Measurements from ENCODE around the gene SNX27. TPM values are rescaled to one million over a fixed set of nuclear protein-coding genes. Genes with fewer than 3 reads are reported as not detected.
A peak's percentile ranks its signal among the peaks of the same experiment; 100 is the strongest.

The SNX27 gene
- total and polyA plus RNA-seq, 2 experiments from 2014 or later: 40.6 to 59.7 TPM

- DNase-seq (ENCODE audit: low spot score): peak; percentile 70
- no peaks in the 10 kb centered on the region; the same call in 1 of the 2 replicates for H4K20me1 ChIP-seq (replicated peaks; ENCODE audit: insufficient read depth)
- 0 out of 2 replicates have a peak, but pooled peaks cover 7% of the 10 kb centered on the region for H3K36me3 ChIP-seq (ENCODE audit: insufficient read depth)
- no peaks in the 10 kb centered on the region for H3K79me2 ChIP-seq (replicated peaks; ENCODE audit: insufficient read depth)
- TF ChIP-seq ZNF114 (CRISPR knock-in tag; IDR thresholded peaks at IDR 0.05) (no peak), CREB1 (CRISPR knock-in tag; IDR thresholded peaks at IDR 0.05; ENCODE audit: low read depth) (no peak), CTCF (conservative IDR thresholded peaks at IDR 0.05; ENCODE audit: low read depth in 2 of 2) (peak; percentile 77 to 81)
- no peak overlapping the region for H2AFZ ChIP-seq
- no peak overlapping the region for H3K4me3 ChIP-seq
- Mint-ChIP-seq H3K9me3 (no peaks in the 10 kb centered on the region), H3K27ac (no peak overlapping the region), H3K36me3 (ENCODE audit: low read depth) (peaks cover 28% of the 10 kb centered on the region), H3K4me3 (no peak overlapping the region), H3K4me1 (no peaks in the 10 kb centered on the region; the same call in 2 of the 3 replicates), H3K27me3 (ENCODE audit: insufficient read depth, low read depth, poor library complexity) (peaks cover 2% of the 10 kb centered on the region)
- no peak overlapping the region for H3K27ac ChIP-seq (ENCODE audit: low read depth)
- peak; percentile 77 for ATAC-seq
- H3F3A ChIP-seq (replicated peaks; ENCODE audit: low read depth): no peaks in the 10 kb centered on the region
- no peaks in the 10 kb centered on the region for H3K27me3 ChIP-seq (ENCODE audit: insufficient read depth)
- H3K4me1 ChIP-seq (ENCODE audit: insufficient read depth): no peaks in the 10 kb centered on the region
- H3K4me2 ChIP-seq: no peak overlapping the region
- no peaks in the 10 kb centered on the region for H3K9me2 ChIP-seq (ENCODE audit: insufficient read depth)
These were observed 81.3 kb downstream of the SNX27 start for GRCh38 chr1:151693057-151693651.

GRCh38 chr1:151701515-151701914 lies 89.7 kb downstream of the SNX27 start:
- Mint-ChIP-seq H3K9me3 (no peaks in the 10 kb centered on the region), H3K4me3 (no peak overlapping the region), H3K4me1 (peaks cover 9% of the 10 kb centered on the region), H3K36me3 (ENCODE audit: low read depth) (peaks cover 11% of the 10 kb centered on the region; the same call in 2 of the 3 replicates), H3K27me3 (ENCODE audit: insufficient read depth, low read depth, poor library complexity) (peaks cover 5% of the 10 kb centered on the region), H3K27ac (no peak overlapping the region)
- H3K4me2 ChIP-seq: no peak overlapping the region
- ATAC-seq (no peak), DNase-seq (ENCODE audit: low spot score) (no peak)
- no peaks in the 10 kb centered on the region for H3K27me3 ChIP-seq (ENCODE audit: insufficient read depth)
- no peaks in the 10 kb centered on the region for H3K79me2 ChIP-seq (replicated peaks; ENCODE audit: insufficient read depth)
- no peaks in the 10 kb centered on the region; the same call in 1 of the 2 replicates for H3K4me1 ChIP-seq (ENCODE audit: insufficient read depth)
- H3K36me3 ChIP-seq (ENCODE audit: insufficient read depth): peaks cover 22% of the 10 kb centered on the region
- H2AFZ ChIP-seq: no peak overlapping the region
- no peaks in the 10 kb centered on the region for H3F3A ChIP-seq (replicated peaks; ENCODE audit: low read depth)
- no peak overlapping the region for H3K4me3 ChIP-seq
- no peaks in the 10 kb centered on the region for H3K9me2 ChIP-seq (ENCODE audit: insufficient read depth)
- H4K20me1 ChIP-seq (replicated peaks; ENCODE audit: insufficient read depth): no peaks in the 10 kb centered on the region; the same call in none of the 2 replicates
- H3K27ac ChIP-seq (ENCODE audit: low read depth): no peak overlapping the region
- TF ChIP-seq CTCF (conservative IDR thresholded peaks at IDR 0.05; ENCODE audit: low read depth in 2 of 2) (no peak), ZNF331 (CRISPR knock-in tag; IDR thresholded peaks at IDR 0.05; ENCODE audit: low read depth) (no peak), CREB1 (CRISPR knock-in tag; IDR thresholded peaks at IDR 0.05; ENCODE audit: low read depth) (no peak), REST (IDR thresholded peaks at IDR 0.05; ENCODE audit: unreplicated experiment) (no peak), EZH2phosphoT487 (IDR thresholded peaks at IDR 0.05; ENCODE audit: unreplicated experiment) (no peak), EZH2 (IDR thresholded peaks at IDR 0.05; ENCODE audit: low read depth, unreplicated experiment) (no peak)
